T-cell (primary cell): ENCODE measurements around the gene SGTA. TPM values are rescaled to one million over a fixed set of nuclear protein-coding genes. Genes with fewer than 3 reads are reported as not detected.

ENCODE experiments used
- ATAC-seq, 4 experiments: fragments of 200-7000 bp in 3 of 4; fragments of 150-1000 bp in 1 of 4; cut with Tn5 transposase; replicated peaks in 1 of 4; 1 replicate in 3 of 4; 2 replicates in 1 of 4; pipeline ENCODE4 v1.10.0; 2021; ENCODE audit warnings: moderate library complexity in 3 of 4, mild to moderate bottlenecking in 2 of 4, moderate number of reproducible peaks in 1 of 4
- CTCF ChIA-PET, 2 donors: fragments of 300-600 bp; sonication (Branson Sonifier 250); formaldehyde crosslinking; loops; one replicate each; lab custom pipeline; 2022; ENCODE audit warnings: antibody characterized with exemption in 2 of 2; lab: Charles Lee
- POLR2A ChIA-PET, 2 donors: fragments of 300-600 bp; sonication (Branson Sonifier 250); formaldehyde crosslinking; loops; one replicate each; lab custom pipeline; 2022; ENCODE audit warnings: antibody characterized with exemption in 2 of 2; lab: Charles Lee
- DNase-seq, 35 experiments: peaks; one replicate each; pipeline versions ENCODE4 v3.0.0 to v3.0.0-alpha.2; 2013 to 2023
- H3K27ac ChIP-seq: one replicate; pipeline ENCODE4 v1.5.1; 2013; ENCODE audit warnings: low read length
- H3K27me3 ChIP-seq, 2 experiments: replicated peaks in 1 of 2; 1 replicate in 1 of 2; 2 replicates in 1 of 2; pipeline versions ENCODE4 v1.6.1 to v1.7.0; 2013; ENCODE audit warnings: low read length in 1 of 2, mixed read lengths in 1 of 2; ENCODE audit not compliant: control insufficient read depth in 2 of 2, insufficient read depth in 2 of 2; ENCODE audit errors: extremely low read depth in 1 of 2
- H3K36me3 ChIP-seq, 2 donors: 1 replicate in 1 of 2; 2 replicates in 1 of 2; pipeline versions ENCODE4 v1.6.1 to v1.7.0; 2013; ENCODE audit warnings: low read length in 1 of 2; ENCODE audit not compliant: control insufficient read depth in 2 of 2, insufficient read depth in 1 of 2; ENCODE audit errors: extremely low read depth in 1 of 2
- H3K4me1 ChIP-seq, 2 experiments: 1 replicate in 1 of 2; 2 replicates in 1 of 2; pipeline versions ENCODE4 v1.6.1 to v1.7.0; 2013; ENCODE audit warnings: low read length in 2 of 2, mixed read lengths in 1 of 2; ENCODE audit not compliant: insufficient read depth in 2 of 2, control insufficient read depth in 1 of 2; ENCODE audit errors: extremely low read depth in 1 of 2
- H3K4me3 ChIP-seq, 2 donors: 1 replicate in 1 of 2; 2 replicates in 1 of 2; pipeline versions ENCODE4 v1.5.1 to v1.7.0; 2013; ENCODE audit warnings: mild to moderate bottlenecking in 2 of 2, low read length in 1 of 2, moderate library complexity in 1 of 2; ENCODE audit not compliant: control insufficient read depth in 1 of 2; ENCODE audit errors: extremely low read depth in 1 of 2
- H3K9me3 ChIP-seq: 2 replicates; pipeline ENCODE4 v1.7.0; 2013
- H3K27ac Mint-ChIP-seq, 2 donors: one replicate each; pipeline ENCODE4 v1.8.0; 2020 to 2021; ENCODE audit warnings: mild to moderate bottlenecking in 2 of 2, mixed read lengths in 2 of 2
- H3K27me3 Mint-ChIP-seq, 2 donors: one replicate each; pipeline ENCODE4 v1.8.0; 2021 to 2022; ENCODE audit warnings: mixed read lengths in 2 of 2
- H3K36me3 Mint-ChIP-seq: one replicate; pipeline ENCODE4 v1.8.0; 2021; ENCODE audit warnings: mixed read lengths
- H3K4me1 Mint-ChIP-seq, 3 donors: one replicate each; pipeline ENCODE4 v1.8.0; 2020 to 2022; ENCODE audit warnings: mixed read lengths in 3 of 3, mild to moderate bottlenecking in 1 of 3
- H3K4me3 Mint-ChIP-seq, 3 donors: one replicate each; pipeline ENCODE4 v1.8.0; 2020 to 2022; ENCODE audit warnings: mild to moderate bottlenecking in 3 of 3, mixed read lengths in 3 of 3, moderate library complexity in 3 of 3
- H3K9me3 Mint-ChIP-seq, 3 donors: one replicate each; pipeline ENCODE4 v1.8.0; 2020 to 2022; ENCODE audit warnings: mixed read lengths in 3 of 3
- WGBS: methylation state at CpG from one replicate; pipeline ENCODE4 v1.1.5; 2013; ENCODE audit warnings: missing lambda C conversion rate; ENCODE audit not compliant: insufficient coverage; 5-methylcytosine and 5-hydroxymethylcytosine counted together
- total RNA-seq, 35 experiments: library from RNA in 6 of 35; stranded (reverse) in 6 of 35; fragments of 120-200 nt in 1 of 35; gene quantifications; one replicate each; pipeline versions ENCODE4 v1.2.1 to v1.2.4 and lab custom pipeline; 2013 to 2026

SGTA gene
- total RNA-seq, 5 donors from 2014 or later (not counting 1 experiment from before 2014, with no cell fraction given), result 28.9 to 42.5 (median 36.7) TPM

GRCh38 chr19:2736550-2737190, 46.4 kb downstream of the SGTA start:
- DNase-seq, result no peak
- POLR2A ChIA-PET, result no interaction called here

DNA sequence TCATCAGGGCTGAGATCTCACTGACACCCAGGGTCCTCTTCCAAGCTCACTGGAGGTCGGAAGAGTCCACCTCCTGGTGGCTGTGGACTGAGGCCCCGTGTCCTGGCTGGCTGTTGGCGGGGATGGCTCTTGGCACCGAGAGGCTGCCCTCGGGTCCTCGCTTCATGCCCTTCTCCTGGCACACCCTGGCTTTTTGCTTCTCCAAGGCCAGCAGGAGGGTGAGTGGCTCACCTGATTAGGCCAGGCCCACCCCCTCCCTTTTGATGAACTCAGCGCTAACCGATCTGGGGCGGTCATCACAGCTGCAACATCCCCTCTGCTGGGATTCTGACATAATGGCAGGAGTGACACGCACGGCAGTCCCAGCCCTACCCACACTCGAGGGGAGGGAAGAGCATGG, 47.7 kb downstream of the SGTA start:
- Histone ChIP-seq H3K36me3 (peaks cover 23 to 33% of the 10 kb centered on the region in 2 donors), H3K4me3 (no peak overlapping the region), H3K4me1 (peaks cover 0 to 20% of the 10 kb centered on the region in 2 experiments), H3K9me3 (no peaks in the 10 kb centered on the region), H3K27me3 (peaks cover 0 to under 1% of the 10 kb centered on the region in 2 experiments), H3K27ac (no peak overlapping the region)
- Mint-ChIP-seq H3K36me3 (peaks cover 24% of the 10 kb centered on the region), H3K27ac (no peak overlapping the region), H3K9me3 (no peaks in the 10 kb centered on the region), H3K4me1 (peaks cover 19 to 25% (median 20%) of the 10 kb centered on the region in 3 donors), H3K4me3 (no peak overlapping the region), H3K27me3 (peaks cover 0 to 4% of the 10 kb centered on the region in 2 donors)
- CTCF ChIA-PET, result interaction anchor here in 1 of 2 donors (0.6 kb wide), 1 partner anchor 11 kb away, joined by 6 read pairs; no protein-coding TSS in a partner anchor
- POLR2A ChIA-PET, result no interaction called here
- no peak for DNase-seq
- 95% methylated on average over 12 of the region's 12 CpGs for WGBS
- no peak for ATAC-seq

More at GRCh38 chr19:2736550-2737190, 46.4 kb downstream of the SGTA start:
- Mint-ChIP-seq H3K4me3 (peak overlapping the region in 1 of 3 donors; percentile 17), H3K27me3 (peaks cover 3 to 4% of the 10 kb centered on the region in 2 donors), H3K27ac (no peak overlapping the region), H3K9me3 (no peaks in the 10 kb centered on the region), H3K36me3 (peaks cover 24% of the 10 kb centered on the region), H3K4me1 (peaks cover 19 to 26% (median 20%) of the 10 kb centered on the region in 3 donors)
- Histone ChIP-seq H3K4me3 (no peak overlapping the region), H3K27me3 (peaks cover 0 to 9% of the 10 kb centered on the region in 2 experiments), H3K27ac (no peak overlapping the region), H3K4me1 (peaks cover 0 to 22% of the 10 kb centered on the region in 2 experiments), H3K9me3 (no peaks in the 10 kb centered on the region), H3K36me3 (peaks cover 22 to 33% of the 10 kb centered on the region in 2 donors)
- CTCF ChIA-PET, result interaction anchor here in 1 of 2 donors (0.6 kb wide), 1 partner anchor 170 kb away, joined by 3 read pairs; no protein-coding TSS in a partner anchor
- ATAC-seq, result no peak
- WGBS, result 96% methylated on average over 12 of the region's 15 CpGs

GRCh38 chr19:2734589-2735288, 48.3 kb downstream of the SGTA start:
- no peak overlapping the region for H3K4me3 Mint-ChIP-seq
- ChIA-PET CTCF (no interaction called here), POLR2A (interaction anchor here in 1 of 2 donors (0.6 kb wide), 1 partner anchor 89 kb away, joined by 3 read pairs; no protein-coding TSS in a partner anchor)
- H3K27ac Mint-ChIP-seq, result no peak overlapping the region
- no peaks in the 10 kb centered on the region for H3K9me3 ChIP-seq
- no peaks in the 10 kb centered on the region for H3K27me3 Mint-ChIP-seq
- H3K27ac ChIP-seq, result no peak overlapping the region
- H3K9me3 Mint-ChIP-seq, result no peaks in the 10 kb centered on the region
- peaks cover 24% of the 10 kb centered on the region for H3K36me3 Mint-ChIP-seq
- 95% methylated on average over 22 of the region's 26 CpGs for WGBS
- DNase-seq (no peak), ATAC-seq (no peak)
- no peak overlapping the region for H3K4me3 ChIP-seq
- H3K36me3 ChIP-seq, result peaks cover 23 to 33% of the 10 kb centered on the region in 2 donors
- no peaks in the 10 kb centered on the region for H3K27me3 ChIP-seq
- peaks cover 16 to 21% (median 19%) of the 10 kb centered on the region in 3 donors for H3K4me1 Mint-ChIP-seq
- H3K4me1 ChIP-seq, result peaks cover 0 to 17% of the 10 kb centered on the region in 2 experiments

GRCh38 chr19:2733930-2734588, 49.0 kb downstream of the SGTA start:
- Mint-ChIP-seq H3K27ac (no peak overlapping the region), H3K9me3 (no peaks in the 10 kb centered on the region), H3K27me3 (no peaks in the 10 kb centered on the region), H3K36me3 (peaks cover 24% of the 10 kb centered on the region), H3K4me3 (no peak overlapping the region), H3K4me1 (peaks cover 13 to 16% (median 14%) of the 10 kb centered on the region in 3 donors)
- ATAC-seq (no peak), DNase-seq (no peak)
- Histone ChIP-seq H3K9me3 (no peaks in the 10 kb centered on the region), H3K27ac (no peak overlapping the region), H3K27me3 (no peaks in the 10 kb centered on the region), H3K4me1 (peaks cover 0 to 10% of the 10 kb centered on the region in 2 experiments), H3K4me3 (no peak overlapping the region), H3K36me3 (peaks cover 23 to 33% of the 10 kb centered on the region in 2 donors)
- WGBS, result 94% methylated on average over 35 of the region's 35 CpGs
- ChIA-PET POLR2A (interaction anchor here in 1 of 2 donors (0.6 kb wide), 1 partner anchor 90 kb away, joined by 3 read pairs; no protein-coding TSS in a partner anchor), CTCF (no interaction called here)

GRCh38 chr19:2732883-2733282, 50.2 kb downstream of the SGTA start:
- 95% methylated on average over 27 of the region's 38 CpGs for WGBS
- Mint-ChIP-seq H3K4me3 (no peak overlapping the region), H3K36me3 (peaks cover 24% of the 10 kb centered on the region), H3K4me1 (peaks cover 4 to 10% (median 7%) of the 10 kb centered on the region in 3 donors), H3K27ac (no peak overlapping the region), H3K27me3 (peaks cover 0 to under 1% of the 10 kb centered on the region in 2 donors), H3K9me3 (no peaks in the 10 kb centered on the region)
- peaks cover 0 to under 1% of the 10 kb centered on the region in 2 experiments for H3K27me3 ChIP-seq
- CTCF ChIA-PET, result no interaction called here
- peaks cover 23 to 33% of the 10 kb centered on the region in 2 donors for H3K36me3 ChIP-seq
- H3K9me3 ChIP-seq, result no peaks in the 10 kb centered on the region
- H3K4me1 ChIP-seq, result no peaks in the 10 kb centered on the region
- no peak overlapping the region for H3K4me3 ChIP-seq
- ATAC-seq (no peak), DNase-seq (no peak)
- no peak overlapping the region for H3K27ac ChIP-seq
- POLR2A ChIA-PET, result no interaction called here

- H3K27ac ChIP-seq, result no peak overlapping the region
- Mint-ChIP-seq H3K27ac (no peak overlapping the region), H3K4me1 (peaks cover under 1 to 10% (median 7%) of the 10 kb centered on the region in 3 donors), H3K9me3 (no peaks in the 10 kb centered on the region), H3K4me3 (no peak overlapping the region), H3K27me3 (peaks cover 0 to 4% of the 10 kb centered on the region in 2 donors), H3K36me3 (peaks cover 24% of the 10 kb centered on the region)
- DNase-seq, result no peak
- POLR2A ChIA-PET, result no interaction called here
- peaks cover 0 to 7% of the 10 kb centered on the region in 2 experiments for H3K27me3 ChIP-seq
- no peaks in the 10 kb centered on the region for H3K4me1 ChIP-seq
- H3K4me3 ChIP-seq, result no peak overlapping the region
- no peaks in the 10 kb centered on the region for H3K9me3 ChIP-seq
- ATAC-seq, result no peak
- H3K36me3 ChIP-seq, result peaks cover 23 to 33% of the 10 kb centered on the region in 2 donors
- CTCF ChIA-PET, result no interaction called here
- WGBS, result 97% methylated on average over 13 of the region's 33 CpGs
Observed at GRCh38 chr19:2732157-2732725, 50.8 kb downstream of the SGTA start.
